NCI-H2196 (cell line): ENCODE results near the gene PLCD1.
"Not testable (repeated sequence)": the region's sequence is repeated elsewhere in the genome, so short reads cannot be mapped to it uniquely, and the experiment has no call there.

ENCODE experiments used
- DNase-seq: peaks from one replicate; lab custom pipeline; 2025; ENCODE audit not compliant: unreplicated experiment; lab: John Stamatoyannopoulos, UW

The PLCD1 gene

GRCh38 chr3:38029400-38030125 is at the start of gene PLCD1:
TSS of gene PLCD1 (minus strand) at chr3:38029642. CDS start at chr3:38029539, 103 bp downstream.
- DNase-seq: no peak

GRCh38 chr3:38077073-38077472 is 47.6 kb upstream of the PLCD1 start:
- not testable (repeated sequence) for DNase-seq

GRCh38 chr3:38070013-38070412 is 40.6 kb upstream of the PLCD1 start:
- DNase-seq: no peak

- DNase-seq: no peak
Measured at GRCh38 chr3:38067508-38068233, 38.2 kb upstream of the PLCD1 start.

GRCh38 chr3:38064453-38064852 is 35.0 kb upstream of the PLCD1 start:
- not testable (repeated sequence) for DNase-seq

- DNase-seq: no peak
Measured at GRCh38 chr3:38062809-38063208, 33.4 kb upstream of the PLCD1 start.

GRCh38 chr3:38059591-38059990 is 30.1 kb upstream of the PLCD1 start:
- no peak for DNase-seq

GRCh38 chr3:38059148-38059547 is 29.7 kb upstream of the PLCD1 start:
- DNase-seq: no peak

GRCh38 chr3:38054499-38055001 is 25.1 kb upstream of the PLCD1 start:
- no peak for DNase-seq

- not testable (repeated sequence) for DNase-seq
Measured at GRCh38 chr3:38053813-38054498, 24.5 kb upstream of the PLCD1 start.

GRCh38 chr3:38053286-38053685 is 23.8 kb upstream of the PLCD1 start:
- not testable (repeated sequence) for DNase-seq

- DNase-seq: no peak
Measured at GRCh38 chr3:38051131-38051530, 21.7 kb upstream of the PLCD1 start.

GRCh38 chr3:38049358-38050126 is 20.1 kb upstream of the PLCD1 start:
- DNase-seq: no peak

GRCh38 chr3:38047896-38048295 is 18.5 kb upstream of the PLCD1 start:
- DNase-seq: no peak

- DNase-seq: no peak
Measured at GRCh38 chr3:38046821-38047220, 17.4 kb upstream of the PLCD1 start.

GRCh38 chr3:38046027-38046426 is 16.6 kb upstream of the PLCD1 start:
- no peak for DNase-seq

GRCh38 chr3:38043486-38043885 is 14.0 kb upstream of the PLCD1 start:
- no peak for DNase-seq

- DNase-seq: no peak
Measured at GRCh38 chr3:38040401-38040800, 11.0 kb upstream of the PLCD1 start.

- no peak for DNase-seq
Measured at GRCh38 chr3:38039899-38040261, 10.4 kb upstream of the PLCD1 start.

- DNase-seq: no peak
Measured at GRCh38 chr3:38039101-38039898, 9.9 kb upstream of the PLCD1 start, which contains the start of gene DLEC1. TSS of gene DLEC1 (plus strand) at chr3:38039208. CDS start at chr3:38039226, 18 bp downstream.
